ENCODE data around the gene SIN3A.
"Not testable (repeated sequence)": the region's sequence is repeated elsewhere in the genome, so short reads cannot be mapped to it uniquely, and the experiment has no call there.

GRCh38 chr15:75448171-75448570 lies 3.3 kb downstream of the SIN3A start:
- TF ChIP-seq POLR2A (IDR thresholded peaks at IDR 0.05): not testable (repeated sequence)
- TF ChIP-seq, protein P1, sequence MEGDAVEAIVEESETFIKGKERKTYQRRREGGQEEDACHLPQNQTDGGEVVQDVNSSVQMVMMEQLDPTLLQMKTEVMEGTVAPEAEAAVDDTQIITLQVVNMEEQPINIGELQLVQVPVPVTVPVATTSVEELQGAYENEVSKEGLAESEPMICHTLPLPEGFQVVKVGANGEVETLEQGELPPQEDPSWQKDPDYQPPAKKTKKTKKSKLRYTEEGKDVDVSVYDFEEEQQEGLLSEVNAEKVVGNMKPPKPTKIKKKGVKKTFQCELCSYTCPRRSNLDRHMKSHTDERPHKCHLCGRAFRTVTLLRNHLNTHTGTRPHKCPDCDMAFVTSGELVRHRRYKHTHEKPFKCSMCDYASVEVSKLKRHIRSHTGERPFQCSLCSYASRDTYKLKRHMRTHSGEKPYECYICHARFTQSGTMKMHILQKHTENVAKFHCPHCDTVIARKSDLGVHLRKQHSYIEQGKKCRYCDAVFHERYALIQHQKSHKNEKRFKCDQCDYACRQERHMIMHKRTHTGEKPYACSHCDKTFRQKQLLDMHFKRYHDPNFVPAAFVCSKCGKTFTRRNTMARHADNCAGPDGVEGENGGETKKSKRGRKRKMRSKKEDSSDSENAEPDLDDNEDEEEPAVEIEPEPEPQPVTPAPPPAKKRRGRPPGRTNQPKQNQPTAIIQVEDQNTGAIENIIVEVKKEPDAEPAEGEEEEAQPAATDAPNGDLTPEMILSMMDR (IDR thresholded peaks at IDR 0.05): not testable (repeated sequence)
